IPS-18c (cell line): ENCODE measurements around the gene RFESD.

Experiments used
- H3K4me3 ChIP-seq: 2 replicates; pipeline ENCODE4 v1.7.0; 2013; ENCODE audit warnings: low read depth, mild to moderate bottlenecking, low read length, moderate library complexity; ENCODE audit not compliant: insufficient read depth
- H3K9me3 ChIP-seq: one replicate; pipeline ENCODE4 v1.6.1; 2013; ENCODE audit warnings: mild to moderate bottlenecking, low read length, moderate library complexity; ENCODE audit not compliant: control insufficient read depth, insufficient read depth

The RFESD gene

GRCh38 chr5:95646569-95647431 lies at the start of gene RFESD:
RFESD (plus strand) TSS chr5:95646777; CDS start chr5:95652272, 5,495 bp downstream.
- Histone ChIP-seq H3K4me3 (peak within 1 kb of the TSS; percentile 57), H3K9me3 (no peaks in the 10 kb centered on the region)

DNA sequence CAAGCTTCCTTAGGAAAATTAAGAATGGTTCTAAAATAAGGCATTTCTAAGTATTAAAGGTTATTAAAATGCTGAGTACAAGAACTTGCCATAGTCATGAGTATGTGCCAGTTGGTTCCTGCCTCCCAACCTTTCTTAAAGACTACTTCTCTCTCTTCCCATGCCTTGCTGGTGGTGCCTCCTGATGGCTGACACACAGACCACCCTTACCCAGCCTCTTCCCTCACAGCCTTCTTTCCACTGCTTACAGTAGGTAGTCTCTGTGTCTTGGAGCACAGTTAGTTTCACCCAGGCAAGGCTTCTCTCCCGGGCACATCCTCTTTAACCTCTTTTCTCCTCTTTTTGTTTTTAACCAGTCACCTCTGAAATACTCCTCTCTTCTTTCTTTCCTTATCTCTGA lies 47.3 kb upstream of the RFESD start:
- H3K4me3 ChIP-seq: no peak overlapping the region
- no peaks in the 10 kb centered on the region for H3K9me3 ChIP-seq

DNA sequence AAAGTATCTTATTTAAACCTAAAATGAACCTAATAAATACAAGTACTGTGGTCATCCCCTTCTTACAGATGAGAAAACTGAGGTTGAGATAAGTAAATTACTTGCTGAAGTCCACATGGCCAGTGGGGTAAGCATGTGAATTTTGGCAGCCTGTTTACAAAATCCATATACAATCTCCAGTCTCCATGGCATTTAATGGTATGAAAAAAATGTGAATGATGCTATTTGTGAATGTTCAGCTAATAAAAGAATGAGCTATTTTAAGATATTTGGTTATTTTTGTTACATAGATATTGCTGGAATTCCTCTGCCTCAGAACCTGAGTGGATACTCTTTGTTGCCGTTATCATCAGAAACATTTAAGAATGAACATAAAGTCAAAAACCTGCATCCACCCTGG lies 46.0 kb upstream of the RFESD start:
- no peak overlapping the region for H3K4me3 ChIP-seq
- no peaks in the 10 kb centered on the region for H3K9me3 ChIP-seq

DNA sequence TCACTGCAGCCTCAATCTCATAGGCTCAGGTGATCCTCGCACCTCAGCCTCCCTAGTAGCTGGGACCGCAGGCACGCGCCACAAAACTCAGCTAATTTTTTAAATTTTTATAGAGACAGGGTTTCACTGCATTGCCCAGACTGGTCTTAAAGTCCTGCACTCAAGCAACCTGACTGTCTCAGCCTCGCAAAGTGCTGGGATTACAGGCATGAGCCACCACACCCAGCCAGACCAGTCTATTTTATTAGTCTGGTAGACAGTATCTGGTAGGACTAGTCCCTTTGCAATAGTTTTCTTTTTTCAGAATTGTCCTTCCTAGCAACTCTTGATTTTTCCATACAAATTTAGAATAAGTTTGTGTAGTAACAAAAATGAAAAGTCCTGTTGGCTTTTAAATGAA lies 40.8 kb upstream of the RFESD start:
- Histone ChIP-seq H3K9me3 (no peaks in the 10 kb centered on the region), H3K4me3 (no peak overlapping the region)

- no peaks in the 10 kb centered on the region for H3K9me3 ChIP-seq
- H3K4me3 ChIP-seq: no peak overlapping the region
Observed at GRCh38 chr5:95606419-95606818, 40.2 kb upstream of the RFESD start.

DNA sequence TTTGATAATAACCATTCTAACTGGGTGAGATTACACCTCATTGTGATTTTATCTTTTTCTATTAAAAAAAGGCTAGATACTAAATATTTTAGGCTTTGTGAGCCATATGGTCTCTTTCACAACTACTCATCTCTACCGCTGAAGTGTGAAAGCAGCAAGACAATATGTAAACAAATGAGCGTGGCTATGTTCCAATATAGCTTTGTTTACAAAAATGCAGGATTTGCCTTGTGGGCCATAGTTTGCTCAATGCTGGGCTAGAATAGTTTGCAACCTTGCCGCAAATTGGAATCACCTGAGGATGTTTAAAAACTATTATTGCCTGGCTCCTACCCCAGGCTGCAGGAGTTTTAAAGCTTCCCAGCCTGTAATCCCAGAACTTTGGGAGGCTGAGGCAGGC lies 36.9 kb upstream of the RFESD start:
- no peaks in the 10 kb centered on the region for H3K9me3 ChIP-seq
- H3K4me3 ChIP-seq: no peak overlapping the region

DNA sequence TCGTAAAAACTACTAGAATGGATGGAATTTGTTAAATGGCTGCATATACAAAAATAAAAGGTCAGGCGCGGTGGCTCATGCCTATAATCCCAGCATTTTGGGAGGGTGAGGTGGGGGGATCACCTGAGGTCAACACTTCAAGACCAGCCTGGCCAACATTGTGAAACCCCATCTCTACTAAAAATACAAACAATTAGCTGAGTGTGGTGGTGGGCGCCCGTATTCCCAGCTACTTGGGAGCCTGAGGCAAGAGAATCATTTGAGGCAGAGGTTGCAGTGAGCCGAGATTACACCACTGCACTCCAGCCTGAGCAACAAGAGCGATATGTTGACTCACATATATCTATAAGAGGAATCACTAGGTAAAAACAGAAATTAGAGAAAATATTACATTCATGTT lies 36.0 kb upstream of the RFESD start:
- no peaks in the 10 kb centered on the region for H3K9me3 ChIP-seq
- H3K4me3 ChIP-seq: no peak overlapping the region

- no peaks in the 10 kb centered on the region for H3K9me3 ChIP-seq
Observed at GRCh38 chr5:95611396-95611795, 35.2 kb upstream of the RFESD start.

GRCh38 chr5:95613514-95613913 lies 33.1 kb upstream of the RFESD start:
- no peaks in the 10 kb centered on the region for H3K9me3 ChIP-seq
- H3K4me3 ChIP-seq: no peak overlapping the region

More at GRCh38 chr5:95611396-95611795, 35.2 kb upstream of the RFESD start:
- no peak overlapping the region for H3K4me3 ChIP-seq

- no peak overlapping the region for H3K4me3 ChIP-seq
Observed at GRCh38 chr5:95615164-95615467, 31.5 kb upstream of the RFESD start.

GRCh38 chr5:95617057-95617456 lies 29.5 kb upstream of the RFESD start:
- Histone ChIP-seq H3K9me3 (peaks cover 2% of the 10 kb centered on the region), H3K4me3 (no peak overlapping the region)

More at GRCh38 chr5:95615164-95615467, 31.5 kb upstream of the RFESD start:
- H3K9me3 ChIP-seq: peaks cover under 1% of the 10 kb centered on the region

- Histone ChIP-seq H3K4me3 (no peak overlapping the region), H3K9me3 (peaks cover 2% of the 10 kb centered on the region)
Observed at GRCh38 chr5:95619096-95619495, 27.5 kb upstream of the RFESD start.

GRCh38 chr5:95619514-95620029 lies 27.0 kb upstream of the RFESD start:
- peaks cover 2% of the 10 kb centered on the region for H3K9me3 ChIP-seq
- H3K4me3 ChIP-seq: peak overlapping the region; percentile 57

DNA sequence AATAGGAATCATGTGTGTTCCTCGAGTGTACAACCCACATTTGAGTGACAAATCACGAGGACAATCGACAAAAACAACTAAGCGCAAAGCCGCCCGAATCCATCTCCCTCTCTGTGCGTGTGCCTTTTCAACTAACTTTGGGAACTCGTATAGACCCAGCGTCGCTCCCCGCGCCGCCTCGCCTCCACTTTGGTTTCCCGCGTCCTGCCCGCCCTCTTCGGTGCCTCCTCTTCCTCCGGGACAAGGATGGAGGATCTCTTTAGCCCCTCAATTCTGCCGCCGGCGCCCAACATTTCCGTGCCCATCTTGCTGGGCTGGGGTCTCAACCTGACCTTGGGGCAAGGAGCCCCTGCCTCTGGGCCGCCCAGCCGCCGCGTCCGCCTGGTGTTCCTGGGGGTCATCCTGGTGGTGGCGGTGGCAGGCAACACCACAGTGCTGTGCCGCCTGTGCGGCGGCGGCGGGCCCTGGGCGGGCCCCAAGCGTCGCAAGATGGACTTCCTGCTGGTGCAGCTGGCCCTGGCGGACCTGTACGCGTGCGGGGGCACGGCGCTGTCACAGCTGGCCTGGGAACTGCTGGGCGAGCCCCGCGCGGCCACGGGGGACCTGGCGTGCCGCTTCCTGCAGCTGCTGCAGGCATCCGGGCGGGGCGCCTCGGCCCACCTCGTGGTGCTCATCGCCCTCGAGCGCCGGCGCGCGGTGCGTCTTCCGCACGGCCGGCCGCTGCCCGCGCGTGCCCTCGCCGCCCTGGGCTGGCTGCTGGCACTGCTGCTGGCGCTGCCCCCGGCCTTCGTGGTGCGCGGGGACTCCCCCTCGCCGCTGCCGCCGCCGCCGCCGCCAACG lies 26.3 kb upstream of the RFESD start, which contains the start of gene GPR150:
Gene GPR150, plus strand, starts transcription at position 58 of the 840 bp plus-strand sequence. Its CDS starts 189 bp downstream, at position 247.
- Histone ChIP-seq H3K4me3 (peak within 1 kb of the TSS; percentile 57), H3K9me3 (peaks cover 2% of the 10 kb centered on the region)

DNA sequence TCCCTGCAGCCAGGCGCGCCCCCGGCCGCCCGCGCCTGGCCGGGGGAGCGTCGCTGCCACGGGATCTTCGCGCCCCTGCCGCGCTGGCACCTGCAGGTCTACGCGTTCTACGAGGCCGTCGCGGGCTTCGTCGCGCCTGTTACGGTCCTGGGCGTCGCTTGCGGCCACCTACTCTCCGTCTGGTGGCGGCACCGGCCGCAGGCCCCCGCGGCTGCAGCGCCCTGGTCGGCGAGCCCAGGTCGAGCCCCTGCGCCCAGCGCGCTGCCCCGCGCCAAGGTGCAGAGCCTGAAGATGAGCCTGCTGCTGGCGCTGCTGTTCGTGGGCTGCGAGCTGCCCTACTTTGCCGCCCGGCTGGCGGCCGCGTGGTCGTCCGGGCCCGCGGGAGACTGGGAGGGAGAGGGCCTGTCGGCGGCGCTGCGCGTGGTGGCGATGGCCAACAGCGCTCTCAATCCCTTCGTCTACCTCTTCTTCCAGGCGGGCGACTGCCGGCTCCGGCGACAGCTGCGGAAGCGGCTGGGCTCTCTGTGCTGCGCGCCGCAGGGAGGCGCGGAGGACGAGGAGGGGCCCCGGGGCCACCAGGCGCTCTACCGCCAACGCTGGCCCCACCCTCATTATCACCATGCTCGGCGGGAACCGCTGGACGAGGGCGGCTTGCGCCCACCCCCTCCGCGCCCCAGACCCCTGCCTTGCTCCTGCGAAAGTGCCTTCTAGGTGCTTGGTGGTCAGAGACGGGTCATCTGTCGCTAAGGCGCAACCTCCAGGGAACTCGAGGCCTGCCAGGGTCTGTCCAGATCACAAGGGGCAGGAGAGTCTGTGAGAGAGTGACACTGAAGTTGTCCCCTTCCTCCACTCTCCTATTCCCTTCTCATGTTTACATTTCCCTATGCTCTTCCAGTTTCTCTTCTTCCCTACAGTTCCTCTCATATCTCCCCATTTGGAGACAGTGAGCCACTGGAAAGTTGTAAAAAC lies 25.4 kb upstream of the RFESD start:
- peak overlapping the region; percentile 53 for H3K4me3 ChIP-seq
- peaks cover 2% of the 10 kb centered on the region for H3K9me3 ChIP-seq

- H3K4me3 ChIP-seq: no peak overlapping the region; the same call in 1 of the 2 replicates
- H3K9me3 ChIP-seq: peaks cover 2% of the 10 kb centered on the region
Observed at GRCh38 chr5:95621839-95622629, 24.5 kb upstream of the RFESD start.
